ENCODE measurements around the gene NIM1K. TPM values are rescaled to one million over a fixed set of nuclear protein-coding genes. Genes with fewer than 3 reads are reported as not detected.
A peak's percentile ranks its signal among the peaks of the same experiment; 100 is the strongest.

NIM1K gene
- total RNA-seq, 1 donor: 0.43 TPM

DNA sequence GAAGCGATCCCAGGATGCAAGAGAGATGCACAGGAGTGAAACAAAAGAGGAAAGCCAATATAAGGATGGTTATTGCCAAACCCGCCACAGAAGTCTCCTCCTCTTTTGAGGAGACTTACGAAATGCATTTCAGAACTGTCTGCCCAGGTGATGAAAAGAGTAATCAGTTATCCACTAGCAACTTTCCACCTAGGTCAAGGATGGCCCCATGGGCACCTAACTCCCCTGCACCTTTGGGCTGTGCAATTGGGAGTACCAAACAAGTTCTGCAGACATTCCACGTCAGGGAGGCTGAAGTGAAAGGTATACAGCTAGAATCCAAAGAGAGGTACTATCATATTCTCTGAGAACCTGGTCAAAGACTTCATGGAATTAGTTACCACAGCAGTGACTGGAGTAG lies 95.5 kb downstream of the NIM1K start:
- DNase-seq (ENCODE audit: low read depth): no peak
- H3K4me3 ChIP-seq (ENCODE audit: low read depth, low read length): no peak overlapping the region
- TF ChIP-seq, protein P1, sequence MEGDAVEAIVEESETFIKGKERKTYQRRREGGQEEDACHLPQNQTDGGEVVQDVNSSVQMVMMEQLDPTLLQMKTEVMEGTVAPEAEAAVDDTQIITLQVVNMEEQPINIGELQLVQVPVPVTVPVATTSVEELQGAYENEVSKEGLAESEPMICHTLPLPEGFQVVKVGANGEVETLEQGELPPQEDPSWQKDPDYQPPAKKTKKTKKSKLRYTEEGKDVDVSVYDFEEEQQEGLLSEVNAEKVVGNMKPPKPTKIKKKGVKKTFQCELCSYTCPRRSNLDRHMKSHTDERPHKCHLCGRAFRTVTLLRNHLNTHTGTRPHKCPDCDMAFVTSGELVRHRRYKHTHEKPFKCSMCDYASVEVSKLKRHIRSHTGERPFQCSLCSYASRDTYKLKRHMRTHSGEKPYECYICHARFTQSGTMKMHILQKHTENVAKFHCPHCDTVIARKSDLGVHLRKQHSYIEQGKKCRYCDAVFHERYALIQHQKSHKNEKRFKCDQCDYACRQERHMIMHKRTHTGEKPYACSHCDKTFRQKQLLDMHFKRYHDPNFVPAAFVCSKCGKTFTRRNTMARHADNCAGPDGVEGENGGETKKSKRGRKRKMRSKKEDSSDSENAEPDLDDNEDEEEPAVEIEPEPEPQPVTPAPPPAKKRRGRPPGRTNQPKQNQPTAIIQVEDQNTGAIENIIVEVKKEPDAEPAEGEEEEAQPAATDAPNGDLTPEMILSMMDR (IDR thresholded peaks at IDR 0.05; ENCODE audit: insufficient read depth, low read depth, low read length): no peak

DNA sequence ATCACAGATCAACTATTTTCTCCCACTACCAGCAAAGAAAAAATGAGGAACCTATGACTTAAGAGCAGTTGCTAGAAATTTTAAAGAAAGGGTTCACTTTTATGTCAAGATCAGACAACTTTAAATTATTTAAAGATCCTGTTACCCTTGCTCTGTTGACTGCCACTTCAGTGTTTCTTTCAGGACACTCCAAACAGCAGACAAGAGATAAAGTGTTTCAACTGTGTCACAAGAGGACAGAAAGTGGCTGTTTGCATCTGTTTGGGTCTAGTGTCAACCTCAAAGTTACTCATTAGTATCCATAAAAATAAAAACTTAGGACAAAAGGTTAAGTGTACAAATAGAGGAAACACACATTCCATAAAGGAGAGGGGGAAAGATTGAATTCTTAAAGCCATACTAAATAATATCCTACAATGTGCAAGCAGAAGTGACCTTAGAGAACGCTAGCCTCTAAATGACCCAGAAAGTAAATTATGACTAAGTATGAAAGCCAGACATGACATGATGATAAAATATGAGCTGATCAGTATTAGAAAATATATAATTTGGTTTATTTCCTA lies 96.3 kb downstream of the NIM1K start:
- H3K4me3 ChIP-seq (ENCODE audit: low read depth, low read length): no peak overlapping the region
- TF ChIP-seq, protein P1 (IDR thresholded peaks at IDR 0.05; ENCODE audit: insufficient read depth, low read depth, low read length): no peak
- no peak for DNase-seq (ENCODE audit: low read depth)

DNA sequence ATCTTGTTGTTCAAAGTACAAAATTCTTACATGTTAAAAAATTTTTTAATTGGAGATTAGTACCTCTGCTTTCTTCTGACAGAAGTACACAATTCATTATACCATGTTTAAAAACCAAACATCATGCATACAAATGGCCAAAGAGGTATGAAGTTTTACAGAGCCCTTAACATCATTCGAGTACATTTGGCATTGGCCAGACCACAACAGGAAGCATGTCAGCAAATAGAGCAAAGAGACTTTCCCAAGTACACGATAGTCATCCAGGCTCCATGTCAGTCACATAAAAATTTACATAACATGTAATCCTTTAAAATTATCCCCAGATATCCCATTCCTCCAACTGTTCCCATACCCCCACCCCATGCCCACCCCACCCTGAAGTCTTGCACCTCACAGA lies 98.7 kb downstream of the NIM1K start:
- TF ChIP-seq, protein P1 (IDR thresholded peaks at IDR 0.05; ENCODE audit: insufficient read depth, low read depth, low read length): no peak
- DNase-seq (ENCODE audit: low read depth): no peak
- H3K4me3 ChIP-seq (ENCODE audit: low read depth, low read length): no peak overlapping the region

DNA sequence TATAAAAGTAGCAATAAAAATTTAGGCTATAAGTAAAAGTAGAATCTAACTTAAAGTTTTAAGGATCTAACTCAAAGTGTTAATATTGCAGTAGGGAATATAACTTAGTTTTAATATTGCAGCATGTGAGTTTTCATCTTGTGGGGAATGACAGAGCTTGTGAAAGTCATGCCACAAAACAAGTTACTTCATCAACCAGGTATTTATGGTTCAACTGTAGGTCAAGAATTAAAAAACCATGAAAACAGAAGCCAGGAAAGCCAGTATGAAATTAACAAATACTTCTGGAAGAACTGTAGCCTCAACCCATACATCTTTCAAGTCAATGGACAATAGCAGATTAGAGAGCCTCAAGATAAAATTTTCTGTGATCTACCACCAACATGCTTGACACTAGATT lies 102.2 kb downstream of the NIM1K start:
- peak; percentile 71 for DNase-seq (ENCODE audit: low read depth)
- no peak overlapping the region for H3K4me3 ChIP-seq (ENCODE audit: low read depth, low read length)
- TF ChIP-seq, protein P1 (IDR thresholded peaks at IDR 0.05; ENCODE audit: insufficient read depth, low read depth, low read length): no peak

DNA sequence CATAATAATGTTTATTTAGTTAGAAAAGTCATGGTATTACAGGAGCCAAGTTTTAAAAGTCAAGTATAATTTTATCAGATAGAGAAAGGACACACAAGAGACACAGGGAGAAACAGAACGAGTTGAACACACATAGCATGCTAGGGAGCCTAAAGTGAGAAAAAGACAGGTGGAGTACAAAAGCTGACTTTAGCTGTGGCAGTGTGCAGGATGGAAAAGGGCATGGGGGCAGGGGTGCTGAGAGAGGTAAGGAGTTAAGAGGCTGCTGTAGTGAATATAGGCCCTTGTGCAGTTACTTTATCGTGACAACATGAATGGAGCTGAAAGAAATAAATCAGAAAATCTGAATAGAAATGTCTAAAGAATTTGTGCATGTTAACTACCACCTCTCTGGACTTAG lies 103.2 kb downstream of the NIM1K start:
- TF ChIP-seq, protein P1 (IDR thresholded peaks at IDR 0.05; ENCODE audit: insufficient read depth, low read depth, low read length): no peak
- no peak overlapping the region for H3K4me3 ChIP-seq (ENCODE audit: low read depth, low read length)

DNA sequence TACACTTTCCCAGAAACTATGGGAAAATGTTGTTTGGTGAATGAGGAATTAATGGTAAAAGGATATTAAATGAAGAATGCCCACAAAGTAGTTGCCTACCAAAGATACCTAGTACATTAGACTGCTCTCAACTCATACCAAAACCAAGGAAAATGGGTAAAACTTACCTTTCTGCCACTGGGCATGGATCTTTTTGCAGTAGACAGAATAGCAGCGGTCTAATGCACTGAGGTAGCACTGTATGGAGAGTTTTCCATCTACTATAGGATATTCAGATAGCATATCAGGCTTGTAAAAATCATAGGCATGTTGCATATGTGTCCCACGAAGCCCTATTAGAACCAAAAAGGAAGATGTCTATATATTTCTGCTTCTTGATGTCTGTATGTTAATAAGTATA lies 104.8 kb downstream of the NIM1K start:
- no peak for DNase-seq (ENCODE audit: low read depth)
- H3K4me3 ChIP-seq (ENCODE audit: low read depth, low read length): no peak overlapping the region
- TF ChIP-seq, protein P1 (IDR thresholded peaks at IDR 0.05; ENCODE audit: insufficient read depth, low read depth, low read length): no peak

More for the DNA sequence above, 103.2 kb downstream of the NIM1K start:
- no peak for DNase-seq (ENCODE audit: low read depth)

DNA sequence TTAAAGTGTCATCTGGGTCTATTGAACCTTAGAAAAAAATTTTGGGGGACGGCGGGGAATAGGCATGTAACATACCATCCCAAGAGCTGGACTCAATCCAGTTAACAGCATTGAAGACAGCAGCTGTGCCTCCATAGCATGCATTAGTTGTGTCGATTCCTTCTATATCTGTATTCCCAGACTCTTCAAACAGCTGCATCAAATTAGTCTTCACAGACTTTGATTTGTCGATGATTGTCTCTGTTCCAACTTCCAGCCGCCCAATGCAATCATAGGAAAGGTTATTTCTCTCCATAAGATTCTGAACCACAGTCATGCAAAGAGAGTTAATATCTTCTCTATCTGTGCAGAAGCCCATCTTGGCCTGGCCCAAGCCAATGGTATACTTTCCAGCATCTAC lies 106.4 kb downstream of the NIM1K start:
- H3K4me3 ChIP-seq (ENCODE audit: low read depth, low read length): no peak overlapping the region
- DNase-seq (ENCODE audit: low read depth): no peak
- TF ChIP-seq, protein P1 (IDR thresholded peaks at IDR 0.05; ENCODE audit: insufficient read depth, low read depth, low read length): no peak
